Embryonic facial prominence (tissue), 1 donor: Measurements from ENCODE around the gene SGSM2.

Source experiments
- DNase-seq: peaks from one replicate; pipeline ENCODE4 v3.0.0-alpha.2; 2016; ENCODE audit errors: extremely low spot score

Gene SGSM2

DNA sequence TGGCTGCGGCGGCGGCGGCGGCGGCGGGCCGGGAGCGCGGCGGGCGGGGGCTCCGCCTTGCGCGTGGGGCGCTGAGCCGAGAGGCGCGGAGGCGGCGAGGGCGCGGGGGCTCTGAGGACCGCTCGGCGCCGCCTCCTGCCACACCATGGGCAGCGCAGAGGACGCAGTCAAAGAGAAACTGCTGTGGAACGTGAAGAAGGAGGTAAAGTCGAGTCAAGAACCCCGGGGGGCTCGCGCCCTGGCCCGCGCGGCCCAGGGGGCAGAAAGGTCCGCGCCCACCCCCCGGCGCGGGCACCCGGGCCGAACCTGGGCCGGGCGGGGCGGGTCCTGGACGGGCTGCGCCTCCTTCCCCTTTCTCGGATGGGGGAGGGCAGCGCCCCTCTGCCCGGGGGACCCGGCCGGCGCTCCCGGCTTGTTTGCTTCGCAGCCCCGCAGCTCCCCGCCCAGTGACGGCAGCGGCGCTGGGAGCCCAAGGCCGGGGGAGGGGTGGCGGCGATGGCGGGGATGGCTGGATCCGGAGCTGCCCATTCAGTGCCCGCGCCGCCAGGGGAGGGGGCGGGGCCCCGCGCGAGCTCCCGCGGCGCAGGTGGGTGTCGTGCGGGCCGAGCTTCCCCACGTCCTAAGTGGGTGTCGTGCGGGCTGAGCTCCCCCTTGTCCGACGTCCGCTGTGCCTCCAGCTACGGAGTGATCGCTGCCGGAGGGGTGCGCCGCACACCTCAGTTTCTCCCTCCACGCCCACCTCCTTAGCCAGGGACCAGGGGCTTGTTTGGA lies 428 bp downstream of the SGSM2 start:
- no peak for DNase-seq

DNA sequence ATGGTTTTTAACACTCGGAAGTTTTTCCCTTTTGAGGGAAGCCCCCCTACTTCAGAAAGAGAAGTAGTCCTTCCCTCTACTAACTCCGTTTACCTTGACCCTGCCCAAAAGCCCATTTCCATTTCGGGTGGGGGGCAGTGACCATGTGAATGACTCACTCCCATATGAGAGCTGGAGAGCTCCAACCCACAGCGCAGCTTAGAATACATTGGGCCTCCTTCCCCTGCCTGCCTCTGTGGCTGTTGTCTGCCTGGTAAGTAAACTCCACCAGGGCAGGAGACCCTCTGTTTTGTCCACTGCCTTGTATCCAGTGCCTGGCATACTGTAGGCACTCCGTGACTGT lies 985 bp downstream of the SGSM2 start:
- no peak for DNase-seq

DNA sequence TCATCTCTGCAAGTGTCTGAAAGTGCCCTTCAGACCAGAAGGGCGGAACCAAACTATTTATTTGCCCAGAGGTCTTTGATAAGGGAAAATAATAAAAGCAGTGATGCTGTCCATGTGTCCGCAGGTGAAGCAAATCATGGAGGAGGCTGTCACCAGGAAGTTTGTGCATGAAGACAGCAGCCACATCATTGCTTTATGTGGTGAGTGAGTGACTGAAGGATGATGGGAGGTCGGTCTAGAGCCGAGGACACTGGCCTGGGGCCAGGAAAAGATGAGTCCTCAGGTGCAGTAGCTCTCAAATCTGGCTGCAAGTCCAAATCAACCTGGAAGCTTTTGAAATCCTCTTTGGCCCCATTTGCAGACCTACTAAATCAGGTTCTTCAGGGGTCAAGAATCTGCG lies 6.1 kb downstream of the SGSM2 start:
- no peak for DNase-seq

DNA sequence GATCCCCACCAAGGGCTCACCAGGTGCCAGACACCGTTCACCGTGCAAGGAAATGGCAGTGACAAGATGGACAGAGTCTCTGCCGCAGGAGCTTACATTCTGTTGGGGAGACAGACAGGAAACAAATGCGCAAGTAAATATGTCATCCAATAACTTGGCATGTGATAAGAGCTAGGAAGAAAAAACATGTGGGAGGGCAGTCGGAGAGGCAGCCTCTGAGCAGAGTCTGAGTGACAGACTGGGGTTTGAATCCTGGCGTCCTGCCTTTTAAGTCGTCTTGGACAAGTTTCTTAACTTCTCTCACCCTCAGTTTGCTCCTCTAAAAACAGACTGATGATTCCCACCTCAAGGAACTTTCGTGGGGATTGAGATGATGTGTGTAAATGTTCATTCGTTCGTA lies 7.2 kb downstream of the SGSM2 start:
- no peak for DNase-seq

DNA sequence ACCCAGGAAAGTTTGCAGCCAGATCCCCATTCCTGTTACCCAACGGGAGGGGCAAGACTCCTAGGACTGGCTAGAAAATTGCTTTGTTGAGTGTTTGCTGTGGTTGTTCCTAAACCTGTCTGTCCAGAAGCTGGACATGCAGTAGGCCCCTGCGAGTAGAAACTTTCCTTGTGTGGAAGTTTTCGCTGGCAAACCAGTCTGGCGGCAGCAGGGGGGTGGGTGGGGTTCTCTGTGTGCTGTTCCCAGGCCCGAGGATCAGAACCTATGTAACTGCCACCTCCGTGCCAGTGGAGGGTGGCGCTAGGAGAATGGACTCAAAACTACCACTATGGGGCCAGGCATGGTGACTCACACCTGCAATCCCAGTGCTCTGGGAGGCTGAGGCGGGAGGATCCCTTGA lies 9.2 kb downstream of the SGSM2 start:
- DNase-seq, result no peak

DNA sequence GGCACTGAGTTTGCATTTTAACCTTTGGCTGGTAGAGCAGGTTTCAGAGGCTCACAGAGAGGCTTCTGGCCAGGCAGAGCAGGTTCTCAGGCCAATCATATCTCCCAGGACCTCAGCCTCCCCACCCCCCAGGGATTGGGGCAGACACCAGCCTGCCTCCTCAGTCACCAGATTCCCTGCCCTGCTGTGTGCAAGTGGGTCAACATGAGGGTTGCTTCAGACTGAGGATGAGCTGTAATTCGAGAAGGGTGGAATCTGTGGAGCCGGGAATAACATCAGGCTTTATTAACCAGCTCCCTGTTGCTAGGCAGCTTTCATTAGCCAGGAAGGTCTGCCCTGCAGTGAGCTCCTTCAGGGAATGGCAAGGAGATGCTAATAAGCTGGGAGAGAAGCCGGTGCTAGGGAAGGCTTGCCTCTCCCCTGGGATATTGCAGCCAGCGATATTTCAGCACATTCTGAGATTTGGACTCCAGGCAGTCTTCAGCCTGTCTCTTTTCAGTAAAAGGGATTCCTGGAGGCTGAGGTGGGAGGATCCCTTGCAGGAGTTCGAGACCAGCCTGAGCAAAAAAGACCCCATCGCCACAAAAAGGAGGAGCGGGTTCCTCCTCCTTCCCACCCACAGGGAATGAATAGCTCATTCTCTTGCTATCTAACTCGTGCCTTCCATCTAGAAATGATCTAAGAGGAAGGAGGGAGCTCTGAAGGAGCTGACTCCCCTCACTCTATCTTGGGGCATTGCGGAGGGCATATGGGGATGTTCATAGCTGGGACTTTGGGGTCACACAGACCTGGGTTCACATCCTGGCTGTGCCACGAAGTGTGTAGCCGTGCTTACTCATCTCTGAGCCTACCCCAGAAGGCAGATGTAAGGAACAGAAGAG lies 10.7 kb downstream of the SGSM2 start:
- no peak for DNase-seq

DNA sequence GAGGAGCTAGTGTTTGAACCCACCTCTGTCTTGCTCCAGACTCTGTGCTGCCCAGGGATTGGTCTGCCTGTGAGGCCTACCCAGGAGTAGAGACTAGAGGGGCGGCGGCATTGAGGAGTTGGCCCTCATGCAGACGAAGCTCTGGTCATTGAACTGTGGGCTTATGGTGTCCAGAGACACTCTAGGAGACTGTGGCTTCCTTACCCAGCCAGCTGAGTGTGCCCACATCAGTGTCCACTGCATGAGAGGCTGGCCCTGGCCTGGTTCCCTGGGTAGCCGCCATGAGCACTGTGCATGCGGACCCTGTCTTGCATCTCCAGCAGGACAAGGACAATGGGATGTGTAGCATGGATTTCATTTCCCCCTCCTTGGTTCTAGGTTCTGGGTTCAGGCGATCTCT lies 14.0 kb downstream of the SGSM2 start:
- DNase-seq, result no peak

DNA sequence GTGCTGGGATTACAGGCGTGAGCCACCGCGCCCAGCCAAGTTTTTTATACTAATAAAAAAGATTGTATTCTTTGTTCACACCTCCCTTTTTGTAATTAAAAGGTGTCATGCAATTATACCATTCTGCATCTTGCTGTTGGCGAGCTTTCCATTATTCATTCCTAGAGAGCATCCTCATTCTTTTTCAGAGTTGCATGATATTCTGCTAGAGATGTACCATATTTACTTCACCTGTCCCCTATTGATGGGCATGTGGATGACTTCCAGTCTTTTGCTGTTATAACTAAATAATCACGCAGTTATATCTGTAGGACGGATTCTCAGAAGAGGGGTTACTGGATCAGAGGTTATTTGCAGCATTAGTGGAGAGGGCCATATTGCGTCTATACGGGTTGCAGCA lies 17.0 kb downstream of the SGSM2 start:
- no peak for DNase-seq

DNA sequence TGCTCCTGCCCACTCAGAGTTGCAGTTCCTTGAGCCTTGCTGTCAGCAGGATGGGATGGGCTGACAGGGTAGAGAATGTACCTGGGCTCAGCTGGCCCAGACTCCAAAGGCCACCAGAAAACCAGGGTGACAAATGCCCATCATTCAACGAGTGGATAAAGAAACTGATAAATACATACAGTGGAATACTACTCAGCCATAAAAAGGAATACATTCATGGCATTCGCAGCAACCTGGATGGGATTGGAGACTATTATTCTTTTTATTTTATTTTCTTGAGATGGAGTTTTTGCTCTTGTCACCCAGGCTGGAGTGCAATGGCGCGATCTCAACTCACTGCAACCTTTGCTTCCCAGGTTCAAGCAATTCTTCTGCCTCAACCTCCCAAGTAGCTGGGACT lies 19.9 kb downstream of the SGSM2 start:
- DNase-seq, result no peak

DNA sequence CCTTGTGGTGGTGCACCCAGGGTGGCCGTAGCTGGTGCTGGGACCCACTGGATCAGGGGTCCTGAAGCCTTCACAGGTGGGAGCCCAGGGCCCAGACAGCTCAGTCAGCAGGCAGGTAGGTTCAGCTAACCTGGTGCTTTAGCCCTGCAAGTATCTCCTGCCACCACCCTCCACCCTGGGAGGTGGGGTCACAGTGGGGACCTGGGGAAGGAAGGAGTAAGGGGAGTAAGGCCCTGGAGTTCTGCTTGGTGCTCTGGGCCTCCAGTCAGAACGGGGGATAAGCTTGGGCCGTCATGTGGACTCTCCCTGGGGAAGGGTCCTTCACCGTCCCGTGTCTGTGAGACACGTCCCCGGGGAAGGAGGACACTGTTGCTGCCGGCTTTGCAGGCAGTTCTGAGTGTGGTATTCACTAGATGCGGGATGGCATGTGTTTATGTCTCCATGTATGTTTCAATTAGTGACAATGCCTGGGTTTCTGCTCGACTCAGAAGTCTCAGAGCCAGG lies 20.7 kb downstream of the SGSM2 start:
- no peak for DNase-seq

DNA sequence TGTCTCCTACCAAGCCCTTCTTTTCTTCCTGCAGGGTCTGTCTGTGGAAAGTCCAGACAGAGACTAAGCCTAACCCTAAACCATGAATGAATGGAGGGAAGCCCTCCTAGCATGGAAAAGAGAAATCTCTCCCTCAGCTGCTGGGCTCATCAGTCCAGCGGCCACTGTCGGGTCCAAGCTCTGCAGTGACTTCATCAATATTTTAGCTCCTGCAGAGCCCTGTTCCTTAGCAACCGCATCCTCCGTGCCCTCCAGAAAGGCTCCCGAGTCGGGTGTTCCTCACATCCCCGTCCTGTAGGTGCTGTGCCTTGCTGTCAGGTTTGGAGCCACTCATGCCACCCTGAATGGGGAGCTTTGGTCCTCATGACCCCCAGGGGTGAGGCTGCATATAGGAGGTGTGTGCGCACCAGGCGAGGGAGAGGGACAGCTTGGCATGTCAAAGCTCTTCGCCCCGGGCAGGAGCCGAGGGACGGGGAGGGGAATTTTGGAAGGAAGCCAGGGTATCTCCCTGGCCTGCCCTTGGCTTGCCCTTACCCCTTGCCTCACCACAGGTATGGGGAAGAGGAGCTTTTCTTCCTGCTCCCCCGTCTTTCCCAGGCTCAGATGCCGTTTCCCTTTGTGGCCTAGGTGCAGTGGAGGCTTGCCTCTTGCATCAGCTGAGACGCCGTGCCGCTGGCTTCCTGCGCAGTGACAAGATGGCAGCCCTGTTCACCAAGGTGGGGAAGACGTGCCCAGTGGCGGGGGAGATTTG lies 23.9 kb downstream of the SGSM2 start:
- no peak for DNase-seq

DNA sequence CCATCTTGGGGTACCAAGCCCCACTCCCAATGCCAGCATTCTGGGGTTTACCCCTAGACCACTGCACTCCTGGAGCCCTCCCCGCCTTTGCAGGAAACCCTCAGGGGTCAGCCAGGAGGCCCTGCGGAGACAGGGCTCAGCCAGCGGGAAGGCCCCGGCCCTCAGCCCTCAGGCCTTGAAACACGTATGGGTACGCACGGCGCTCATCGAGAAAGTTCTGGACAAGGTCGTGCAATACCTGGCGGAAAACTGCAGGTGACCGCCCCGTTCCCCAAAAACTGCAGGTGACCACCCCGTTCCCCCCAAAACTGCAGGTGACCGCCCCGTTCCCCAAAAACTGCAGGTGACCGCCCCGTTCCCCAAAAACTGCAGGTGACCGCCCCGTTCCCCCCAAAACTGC lies 24.7 kb downstream of the SGSM2 start:
- DNase-seq, result no peak

DNA sequence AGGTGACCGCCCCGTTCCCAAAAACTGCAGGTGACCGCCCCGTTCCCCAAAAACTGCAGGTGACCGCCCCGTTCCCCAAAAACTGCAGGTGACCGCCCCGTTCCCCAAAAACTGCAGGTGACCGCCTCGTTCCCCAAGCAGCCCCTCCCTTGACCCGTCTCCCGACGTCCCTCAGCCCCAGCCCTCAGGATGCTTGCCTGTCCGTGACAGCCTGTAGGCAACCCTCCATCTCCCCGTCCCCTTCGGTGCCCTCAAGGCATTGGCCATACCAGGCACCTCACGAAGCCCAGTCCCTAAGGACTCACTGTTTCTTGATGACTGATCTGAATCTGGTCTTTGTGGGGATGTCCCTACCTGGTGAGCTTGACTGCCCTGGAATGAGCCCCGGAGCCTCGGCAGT lies 25.1 kb downstream of the SGSM2 start:
- no peak for DNase-seq

DNA sequence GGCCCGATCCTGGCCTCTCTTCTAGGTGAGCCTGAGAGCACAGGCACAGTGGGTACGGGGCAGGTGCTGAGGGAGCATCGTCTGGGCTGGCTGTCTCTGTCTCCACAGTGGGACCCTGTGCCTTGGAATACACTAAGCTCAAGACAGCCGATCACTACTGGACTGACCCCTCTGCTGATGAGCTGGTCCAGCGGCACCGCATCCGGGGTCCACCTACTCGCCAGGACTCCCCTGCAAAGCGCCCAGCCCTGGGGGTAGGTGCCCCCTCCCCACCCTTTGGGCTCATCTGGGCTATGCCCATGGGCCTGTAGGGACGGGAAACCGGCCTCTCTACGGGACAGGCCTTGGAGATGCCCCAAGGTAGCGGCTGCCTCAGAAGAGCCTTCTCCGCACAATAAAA lies 25.6 kb downstream of the SGSM2 start:
- DNase-seq, result no peak

DNA sequence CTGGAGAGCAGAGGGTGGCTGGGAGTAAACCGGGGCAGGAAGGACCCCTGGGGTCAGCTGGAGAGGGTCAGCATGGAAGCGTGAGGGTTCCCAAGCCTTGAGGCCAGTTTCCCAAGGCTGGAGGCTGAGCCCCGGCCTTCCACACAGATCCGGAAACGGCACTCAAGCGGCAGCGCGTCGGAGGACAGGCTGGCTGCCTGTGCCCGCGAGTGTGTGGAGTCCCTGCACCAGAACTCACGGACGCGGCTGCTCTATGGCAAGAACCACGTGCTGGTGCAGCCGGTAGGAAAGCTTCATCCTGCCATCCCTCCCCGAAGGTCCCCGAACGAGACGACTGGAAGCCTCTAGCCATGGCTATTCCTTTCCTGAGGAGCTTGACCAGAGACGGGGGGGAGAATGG lies 26.0 kb downstream of the SGSM2 start:
- DNase-seq, result no peak

DNA sequence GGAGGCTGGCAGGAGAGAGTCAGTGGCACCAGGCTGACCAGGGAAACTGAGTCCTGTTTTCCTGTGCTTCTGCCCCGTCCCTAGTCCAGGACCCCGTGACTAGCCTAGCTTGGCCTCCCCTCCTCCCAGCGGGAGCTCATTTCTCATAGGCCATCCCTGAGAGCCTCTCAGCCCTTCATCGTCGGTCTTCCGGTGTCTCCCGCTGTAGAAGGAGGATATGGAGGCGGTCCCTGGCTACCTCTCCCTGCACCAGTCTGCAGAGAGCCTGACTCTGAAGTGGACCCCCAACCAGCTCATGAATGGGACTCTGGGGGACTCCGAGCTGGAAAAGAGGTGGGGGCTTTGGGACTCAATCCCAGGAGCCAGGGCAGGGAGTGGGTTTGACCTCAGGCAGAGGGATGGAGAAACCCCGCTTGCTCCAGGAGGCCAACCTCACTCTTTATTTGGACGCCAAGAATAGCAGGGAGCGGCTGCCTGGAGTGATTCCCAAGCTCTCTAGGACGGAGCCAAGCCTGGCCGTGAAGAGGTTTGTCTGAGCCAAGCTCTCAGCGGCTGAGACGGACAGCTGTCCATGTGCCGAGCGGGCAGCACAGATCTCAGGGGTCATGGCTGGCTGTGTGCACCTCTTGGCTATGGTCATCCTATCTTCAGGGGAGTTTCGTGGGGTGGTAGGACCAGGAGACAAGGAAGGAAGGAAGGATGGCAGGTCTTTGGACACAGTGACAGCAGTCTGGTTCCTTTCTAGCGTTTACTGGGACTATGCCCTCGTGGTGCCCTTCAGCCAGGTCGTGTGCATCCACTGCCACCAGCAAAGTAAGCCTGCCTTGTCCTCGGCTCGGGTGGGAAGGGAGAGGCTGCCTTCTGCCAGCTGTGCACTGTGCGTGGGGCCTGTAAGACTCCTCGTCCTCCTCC lies 26.8 kb downstream of the SGSM2 start:
- no peak for DNase-seq

DNA sequence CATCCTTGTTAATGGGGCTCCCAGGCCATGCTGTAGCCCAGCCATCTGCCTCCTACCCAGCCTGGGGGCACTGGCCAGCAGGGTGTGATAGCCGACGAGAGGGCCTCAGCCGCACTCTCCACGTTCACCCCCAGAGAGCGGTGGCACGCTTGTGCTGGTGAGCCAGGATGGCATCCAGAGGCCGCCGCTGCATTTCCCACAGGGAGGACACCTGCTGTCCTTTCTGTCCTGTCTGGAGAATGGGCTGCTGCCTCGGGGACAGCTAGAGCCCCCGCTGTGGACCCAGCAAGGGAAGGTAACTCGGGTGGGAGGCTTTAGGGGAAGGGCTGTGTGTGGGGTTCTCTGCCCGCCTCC lies 27.4 kb downstream of the SGSM2 start:
- no peak for DNase-seq

DNA sequence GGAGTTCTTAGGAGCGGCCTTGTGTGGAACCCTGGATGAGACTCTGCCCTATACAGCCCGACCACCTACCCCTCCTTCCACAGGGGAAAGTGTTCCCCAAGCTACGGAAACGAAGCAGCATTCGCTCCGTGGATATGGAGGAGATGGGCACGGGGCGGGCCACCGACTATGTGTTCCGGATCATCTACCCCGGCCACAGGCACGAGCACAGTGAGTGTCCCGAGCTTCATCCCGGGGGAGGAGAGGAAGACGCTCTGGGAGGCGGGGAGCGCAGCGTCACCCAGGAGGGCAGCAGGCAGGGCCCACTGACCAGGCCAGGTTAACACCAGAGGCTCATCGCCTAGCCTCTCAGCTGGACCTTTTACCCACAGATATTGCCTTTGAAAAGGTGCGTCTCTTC lies 27.8 kb downstream of the SGSM2 start:
- no peak for DNase-seq

DNA sequence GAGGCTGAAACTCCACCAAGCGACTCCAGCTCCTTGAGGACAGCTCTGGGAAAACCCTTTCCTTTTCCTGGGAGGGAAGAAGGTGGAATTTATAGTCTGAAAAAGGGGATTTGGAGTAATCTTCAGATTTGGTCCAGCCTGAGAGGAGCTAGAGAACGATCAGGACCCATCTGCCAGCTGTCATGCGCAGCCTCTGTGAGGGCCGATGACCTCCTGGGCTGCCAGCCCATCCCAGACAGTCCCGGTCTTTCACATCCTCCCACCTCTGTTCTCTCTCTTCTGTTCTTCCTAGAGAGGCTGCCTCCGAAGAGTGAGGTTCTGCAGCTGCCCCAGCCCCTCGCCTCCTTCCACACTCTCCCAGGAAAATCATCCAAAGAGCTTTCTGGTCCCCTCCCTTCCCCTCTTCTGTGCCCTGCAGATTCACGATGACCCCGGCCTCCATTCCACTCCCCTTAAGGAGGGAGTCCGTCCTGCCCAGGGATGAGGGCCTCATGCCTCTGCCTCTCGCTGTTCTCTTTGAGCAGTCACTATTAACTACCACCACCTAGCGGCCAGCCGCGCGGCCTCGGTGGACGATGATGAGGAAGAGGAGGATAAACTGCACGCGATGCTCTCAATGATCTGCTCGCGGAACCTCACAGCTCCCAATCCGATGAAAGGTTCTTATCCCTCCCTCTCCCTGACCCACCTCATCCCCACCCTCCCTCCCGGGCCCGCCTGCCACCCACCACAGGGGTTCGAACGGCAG lies 29.6 kb downstream of the SGSM2 start:
- DNase-seq, result no peak

DNA sequence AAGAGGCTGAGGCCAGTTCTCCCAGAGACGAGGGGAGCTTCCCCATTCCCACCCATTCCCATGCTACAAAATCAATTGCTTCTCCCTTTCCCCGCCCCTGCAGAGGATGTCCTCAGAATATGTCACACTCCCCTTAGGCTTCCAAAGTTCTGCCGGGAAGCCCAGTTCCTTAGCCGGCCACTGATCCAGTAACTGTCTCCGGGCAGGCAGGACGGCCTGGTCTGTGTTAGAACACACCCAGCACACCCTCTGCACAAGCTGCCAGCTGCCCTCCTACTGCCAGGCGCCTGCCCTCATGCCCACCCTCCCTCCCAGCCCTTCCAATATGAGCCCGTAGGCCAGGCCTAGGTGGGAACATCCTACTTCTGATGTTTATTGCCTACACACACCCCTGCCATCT lies 31.1 kb downstream of the SGSM2 start:
- DNase-seq, result no peak

DNA sequence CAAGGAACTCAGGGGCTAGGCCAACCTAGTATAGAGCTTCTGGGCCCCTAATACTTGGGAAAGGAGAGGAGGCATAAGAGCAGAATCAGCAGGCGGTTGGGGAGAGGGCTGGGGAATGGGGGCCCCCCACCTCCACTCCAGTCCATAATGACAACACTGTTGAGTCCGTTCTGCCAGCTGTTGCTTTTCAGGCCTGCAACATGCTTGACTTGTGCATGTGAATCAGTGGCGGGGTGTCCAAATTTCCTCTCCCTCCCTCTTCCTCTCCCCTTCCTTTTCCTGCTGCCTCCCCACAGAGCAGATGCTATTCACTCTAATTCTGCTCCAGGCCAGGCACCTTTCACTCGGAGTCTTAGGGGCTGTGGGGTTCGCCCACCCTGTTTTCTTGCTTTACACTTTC lies 31.7 kb downstream of the SGSM2 start:
- DNase-seq, result no peak
